Ovary (tissue), 3 donors: Measurements from ENCODE around the gene TCEAL3.

Source experiments
- CTCF ChIP-seq, 3 donors: fragments of 450-650 bp in 2 of 3; fragments of 200-600 bp in 1 of 3; IDR thresholded peaks; one replicate each; pipeline versions ENCODE4 v1.5.1 to v1.8.0; 2016 to 2022; ENCODE audit warnings: antibody characterized with exemption in 3 of 3, mild to moderate bottlenecking in 1 of 3
- POLR2A ChIP-seq: fragments of 450-650 bp; IDR thresholded peaks from one replicate; pipeline ENCODE4 v1.6.1; 2017; ENCODE audit warnings: antibody characterized with exemption, mild to moderate bottlenecking, moderate library complexity
- donor health status: DM: no; HTN: no; CAD: no.

- no peak for TF ChIP-seq CTCF (IDR thresholded peaks at IDR 0.05)
- TF ChIP-seq POLR2A: no peak
Measured at GRCh38 chrX:103616676-103617186, 9.0 kb downstream of the TCEAL3 start.
